HG02938 (cell line): Measurements from ENCODE around the gene BLOC1S4.

Source experiments
- ATAC-seq: cut with Tn5 transposase; IDR thresholded peaks from one replicate; pipeline ENCODE4 v1.9.1; 2021; ENCODE audit warnings: mild to moderate bottlenecking, moderate library complexity; ENCODE audit not compliant: unreplicated experiment

The BLOC1S4 gene

DNA sequence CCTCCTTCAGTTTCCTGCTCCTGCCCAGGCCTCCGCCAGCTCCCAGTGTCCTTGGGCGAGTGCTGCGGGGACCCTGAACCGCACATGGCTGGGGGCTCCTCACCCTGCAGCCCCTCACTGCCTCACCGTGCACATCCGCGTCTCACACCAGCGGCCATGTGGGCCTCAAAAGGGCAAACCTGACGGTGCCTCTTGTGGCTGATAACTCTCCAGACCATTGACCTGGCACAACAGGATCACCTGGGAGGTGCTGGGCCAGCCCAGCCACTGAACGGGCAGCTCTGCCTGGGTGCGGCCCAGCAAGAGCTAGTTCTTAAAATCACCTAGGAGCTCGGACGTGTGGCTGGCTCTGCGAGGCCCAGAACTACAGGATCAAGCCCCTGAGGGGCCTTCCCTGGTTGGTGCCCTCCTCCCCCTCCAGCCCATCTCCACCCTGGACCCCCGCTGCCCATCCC lies 26.4 kb upstream of the BLOC1S4 start:
- no peak for ATAC-seq

DNA sequence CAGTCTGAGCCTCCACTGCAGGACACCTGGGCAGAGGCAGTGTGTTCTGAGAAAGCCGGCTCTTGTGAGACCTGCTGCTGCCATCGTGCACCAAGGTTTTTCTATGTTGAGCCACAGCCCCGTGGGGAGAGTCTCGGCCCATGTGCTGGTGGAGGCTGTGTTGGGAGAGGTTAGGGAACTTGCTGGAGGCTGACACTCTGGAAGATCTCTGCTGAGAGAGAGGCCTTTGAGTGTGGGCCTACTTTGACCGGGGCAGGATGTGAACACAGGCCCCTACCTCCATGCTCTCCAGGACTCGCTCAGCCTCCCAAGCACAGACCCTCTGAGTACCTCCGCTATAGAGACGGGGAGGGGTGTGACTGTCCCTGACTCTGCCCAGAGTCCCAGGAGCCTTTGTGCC lies 23.6 kb upstream of the BLOC1S4 start:
- no peak for ATAC-seq

DNA sequence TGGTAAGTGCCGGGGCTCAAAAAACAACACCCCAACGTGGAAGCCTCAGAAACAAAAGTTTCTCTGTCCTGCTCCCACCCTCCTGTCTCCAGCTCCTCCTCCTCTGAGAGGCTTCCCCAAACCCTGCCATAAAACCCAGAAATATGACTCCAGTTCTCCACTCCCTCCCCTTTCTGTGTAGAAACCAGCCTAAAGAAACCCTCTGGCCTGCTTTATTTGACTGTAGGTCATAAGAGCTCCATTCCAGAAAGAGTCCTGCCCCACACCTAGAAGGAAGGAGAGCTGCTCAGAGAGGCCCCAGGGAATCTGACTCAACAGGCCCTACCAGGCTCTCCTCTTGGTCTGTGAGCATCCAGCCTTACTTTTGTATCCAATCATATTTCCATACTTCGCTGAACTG lies 23.2 kb upstream of the BLOC1S4 start:
- ATAC-seq: no peak

DNA sequence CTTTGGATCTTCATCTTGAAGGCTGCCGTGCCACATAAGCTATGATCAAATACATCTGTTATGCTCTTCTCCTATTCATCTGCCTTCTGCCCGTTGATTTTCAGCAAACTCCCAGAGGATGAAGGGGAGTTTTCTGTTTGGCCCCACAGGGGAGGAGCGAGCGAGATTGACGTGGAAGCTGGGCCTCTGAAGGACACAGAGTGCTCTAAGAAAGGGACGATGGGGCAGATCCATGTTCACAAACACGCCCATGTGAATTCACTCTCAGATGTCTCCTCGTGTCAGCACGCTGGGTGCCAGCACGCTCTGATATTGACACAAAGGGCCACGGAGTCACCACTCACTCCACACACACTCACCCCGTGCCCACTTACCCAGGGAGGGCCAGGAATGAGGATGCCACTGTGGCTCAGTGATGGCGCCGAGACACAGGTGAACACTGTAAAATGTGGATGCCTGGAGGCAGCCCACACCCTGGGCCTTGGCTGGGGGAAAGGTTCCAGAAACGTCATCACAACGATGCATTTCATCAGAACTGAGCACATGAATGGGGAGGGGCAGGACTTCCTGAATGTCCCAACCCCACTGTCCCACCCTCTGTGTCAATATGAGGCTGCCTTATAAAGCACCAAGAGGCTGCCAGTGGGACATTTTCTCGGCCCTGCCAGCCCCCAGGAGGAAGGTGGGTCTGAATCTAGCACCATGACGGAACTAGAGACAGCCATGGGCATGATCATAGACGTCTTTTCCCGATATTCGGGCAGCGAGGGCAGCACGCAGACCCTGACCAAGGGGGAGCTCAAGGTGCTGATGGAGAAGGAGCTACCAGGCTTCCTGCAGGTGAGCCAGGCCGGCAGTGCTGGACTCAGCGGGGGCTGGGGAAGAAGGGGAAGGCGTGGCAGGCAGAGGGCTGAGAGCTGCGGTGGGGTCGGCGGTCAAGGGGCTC lies 22.5 kb upstream of the BLOC1S4 start, which contains the start of gene S100P:
Gene S100P (plus strand): TSS at position 648 of the 946 bp plus-strand sequence. CDS start 55 bp downstream, at position 703.
- no peak for ATAC-seq

DNA sequence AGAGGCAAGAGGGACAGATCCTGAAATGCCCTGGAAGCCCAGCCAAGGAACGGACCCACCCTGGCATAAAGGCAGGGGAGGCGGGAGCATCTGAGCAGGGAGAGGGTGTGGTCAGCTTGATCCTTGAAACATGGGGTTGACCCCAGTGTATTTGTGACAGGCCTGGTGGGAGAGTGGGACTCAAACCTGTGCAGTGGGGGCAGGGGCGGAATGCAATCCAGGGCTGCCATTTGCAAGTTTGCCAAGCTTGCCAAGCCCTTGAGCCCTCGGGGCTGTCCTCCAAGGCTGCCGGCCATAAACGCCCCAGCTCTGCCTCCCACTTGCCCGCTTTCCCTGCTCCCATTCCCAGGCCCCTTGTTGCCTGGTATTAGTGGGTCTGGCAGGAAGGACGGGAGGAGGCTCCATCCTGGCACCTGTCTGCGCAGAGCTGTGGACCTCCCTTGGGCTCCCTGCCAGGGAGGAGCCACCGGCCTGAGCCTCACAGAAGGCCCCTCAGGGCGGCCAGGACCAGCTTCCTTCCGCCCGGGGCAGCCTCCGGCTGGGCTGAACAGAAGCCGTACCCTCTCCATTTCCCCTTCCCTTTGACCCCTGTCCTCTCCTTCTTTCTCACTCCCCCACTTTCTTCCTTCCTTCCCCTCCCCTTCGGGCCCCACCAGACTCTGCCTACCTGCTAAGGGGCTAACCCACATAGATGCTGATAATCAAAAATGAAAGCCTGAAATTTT lies 21.6 kb upstream of the BLOC1S4 start:
- no peak for ATAC-seq

DNA sequence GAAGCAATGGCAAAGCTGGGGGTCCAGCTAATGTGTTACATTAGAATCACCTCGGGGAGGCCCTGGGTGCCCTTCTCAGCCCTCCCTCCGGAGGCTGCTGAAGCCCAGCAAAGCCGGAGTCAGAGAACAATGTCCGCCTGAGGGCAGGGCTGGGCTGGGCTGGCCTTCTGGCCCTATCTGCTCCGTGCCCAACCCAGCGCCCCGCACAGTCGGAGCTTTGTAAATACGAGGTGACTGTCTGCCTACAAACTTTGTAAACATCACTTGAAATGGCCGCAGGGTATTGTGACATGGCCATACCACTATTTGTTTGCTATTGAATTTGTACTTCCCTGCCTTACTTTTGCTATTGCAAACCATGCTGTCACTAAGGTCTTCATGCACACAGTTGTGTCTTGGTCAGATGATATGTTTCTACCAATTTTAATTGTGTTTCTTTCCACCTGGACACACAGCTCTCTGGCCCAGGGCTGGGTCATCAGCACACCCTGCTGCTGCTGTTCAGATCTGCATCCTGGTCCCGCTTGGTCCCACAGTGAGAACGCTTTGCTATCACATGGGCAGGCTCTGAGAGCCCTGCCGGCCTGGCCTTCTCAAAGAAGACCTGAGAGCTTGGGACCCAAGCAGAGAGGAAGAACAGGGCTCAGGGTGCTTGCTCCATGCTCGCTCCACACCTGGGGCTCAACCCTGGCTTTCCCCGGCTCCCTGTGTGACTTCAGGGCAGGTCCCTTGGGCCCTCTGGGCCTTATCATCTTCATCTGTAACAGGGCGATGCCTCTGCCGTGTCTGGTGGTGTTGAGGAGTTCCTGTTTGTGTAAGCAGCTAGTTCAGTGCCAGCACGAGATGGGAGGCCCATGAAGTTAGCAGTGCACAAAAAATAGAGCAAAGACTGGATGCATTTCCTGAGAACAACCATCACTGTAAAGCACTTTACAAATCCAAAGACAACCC lies 20.0 kb upstream of the BLOC1S4 start:
- ATAC-seq: no peak

DNA sequence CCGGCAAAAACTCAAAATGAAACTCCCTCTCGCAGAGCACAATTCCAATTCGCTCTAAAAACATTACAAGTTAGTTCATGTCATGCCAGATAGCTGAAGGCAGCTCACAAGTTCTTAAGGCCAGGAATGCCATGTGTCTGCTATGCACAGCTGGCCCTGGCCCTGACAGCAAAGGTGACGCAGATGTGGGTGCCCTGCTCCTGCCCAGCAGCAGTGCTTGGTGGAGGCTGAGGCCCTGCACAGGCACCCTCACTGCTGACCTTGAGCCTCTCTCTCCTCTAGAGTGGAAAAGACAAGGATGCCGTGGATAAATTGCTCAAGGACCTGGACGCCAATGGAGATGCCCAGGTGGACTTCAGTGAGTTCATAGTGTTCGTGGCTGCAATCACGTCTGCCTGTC lies 19.4 kb upstream of the BLOC1S4 start:
- no peak for ATAC-seq

DNA sequence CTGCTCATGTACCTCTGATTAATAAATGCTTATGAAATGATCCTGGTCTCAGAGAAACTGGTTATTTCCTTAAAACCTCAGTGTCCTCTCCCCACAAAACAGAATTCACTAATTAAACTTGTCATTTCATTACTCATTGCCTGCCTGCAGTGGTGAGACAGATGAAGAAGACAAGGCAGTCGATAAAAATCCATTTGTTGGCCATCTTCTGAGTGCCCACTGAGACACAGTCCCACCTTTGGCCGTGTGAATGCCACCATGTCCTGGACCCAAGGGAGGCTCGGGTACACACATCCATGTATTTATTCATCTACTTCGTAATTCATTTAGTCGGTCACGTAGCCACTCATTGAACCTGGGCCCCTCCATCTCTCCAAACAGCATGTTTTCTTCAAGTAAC lies 18.8 kb upstream of the BLOC1S4 start:
- ATAC-seq: no peak

DNA sequence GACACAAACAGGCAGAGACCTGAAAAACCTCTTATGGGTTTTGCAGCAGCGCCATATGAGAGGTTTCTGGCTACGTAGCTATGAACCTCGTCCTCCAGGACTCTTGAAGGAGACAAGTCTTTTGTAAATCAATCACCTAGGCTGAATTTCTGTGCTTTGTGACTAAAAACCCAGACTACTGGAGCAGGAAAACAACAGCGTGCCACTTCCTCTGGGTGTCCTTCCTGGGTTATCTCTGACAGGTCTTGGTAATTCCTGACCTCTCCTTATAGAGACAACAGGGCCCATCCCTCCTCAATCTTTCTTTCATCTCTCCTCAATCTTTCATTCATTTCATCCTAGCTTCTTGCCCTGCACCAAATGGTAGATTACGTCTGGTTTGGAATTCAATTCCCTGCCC lies 16.6 kb upstream of the BLOC1S4 start:
- no peak for ATAC-seq

DNA sequence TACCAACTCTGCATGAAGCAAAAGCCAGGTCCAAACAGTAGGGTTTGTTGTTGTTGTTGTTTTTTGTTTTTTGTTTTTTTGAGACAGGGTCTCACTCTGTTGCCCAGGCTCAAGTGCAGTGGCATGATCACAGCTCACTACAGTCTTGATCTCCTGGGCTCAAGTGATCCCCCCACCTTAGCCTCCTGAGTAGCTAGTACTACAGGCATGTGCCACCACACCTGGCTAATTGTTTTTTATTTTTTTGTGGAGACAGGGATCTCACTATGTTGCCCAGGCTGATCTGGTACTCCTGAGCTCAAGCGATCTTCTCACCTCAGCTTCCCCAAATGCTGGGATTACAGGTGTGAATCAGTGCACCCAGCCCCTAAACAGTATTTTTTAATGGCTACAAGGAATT lies 16.1 kb upstream of the BLOC1S4 start:
- ATAC-seq: no peak

DNA sequence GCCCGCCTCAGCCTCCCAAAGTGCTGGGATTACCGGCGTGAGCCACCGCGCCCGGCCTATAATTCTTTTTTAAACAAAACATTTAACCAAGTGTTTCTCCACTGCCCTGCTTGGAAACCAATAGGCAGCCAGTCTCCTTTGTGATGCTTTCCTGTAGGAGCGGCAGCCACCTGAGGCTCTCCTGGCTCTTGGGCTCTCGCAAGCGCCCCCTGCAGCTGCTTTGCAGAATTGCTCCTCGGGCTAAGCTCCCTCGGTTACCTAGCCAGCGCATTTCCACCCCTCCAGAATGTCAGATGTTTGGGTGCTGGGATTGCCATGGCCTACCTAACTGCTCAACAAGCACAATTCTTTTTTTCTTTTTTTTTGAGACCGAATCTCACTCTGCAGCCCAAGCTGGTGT lies 14.6 kb upstream of the BLOC1S4 start:
- no peak for ATAC-seq

DNA sequence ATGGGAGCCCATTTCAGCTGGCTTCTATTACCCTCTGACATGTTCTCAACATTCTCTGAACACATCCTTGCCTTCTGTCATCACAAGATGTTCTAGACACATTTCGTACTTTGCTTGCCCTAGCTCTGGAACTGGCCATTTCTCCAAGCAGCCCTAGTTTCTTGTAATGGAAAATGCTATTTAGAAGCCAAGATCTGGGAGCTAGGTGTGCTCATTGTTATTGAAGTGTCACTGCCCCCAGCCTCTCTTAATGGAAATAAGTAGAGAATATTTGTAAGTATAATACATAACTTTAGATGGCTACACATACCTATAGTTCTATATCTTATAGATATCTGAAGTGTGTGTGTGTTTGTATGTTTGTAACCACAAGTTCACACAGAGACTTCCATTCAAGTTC lies 13.2 kb upstream of the BLOC1S4 start:
- ATAC-seq: no peak

DNA sequence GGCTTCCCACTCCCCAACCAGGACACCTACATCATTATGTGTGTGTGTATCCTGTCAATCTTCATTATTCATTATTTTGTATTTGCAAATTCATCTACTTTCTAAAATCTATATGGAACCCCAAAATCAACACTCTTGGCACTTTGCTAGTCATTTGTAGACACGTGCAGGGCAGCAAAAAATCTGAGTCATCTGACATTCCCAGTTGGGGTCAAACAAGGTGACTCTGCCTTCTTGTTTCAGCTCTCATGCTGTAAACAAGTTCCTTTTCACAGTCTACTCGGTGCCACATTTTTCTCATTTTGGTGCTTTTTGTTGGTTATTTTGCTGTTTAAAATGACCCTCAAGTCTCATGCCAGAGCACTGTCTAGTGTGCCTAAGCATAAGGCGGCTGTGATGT lies 12.2 kb upstream of the BLOC1S4 start:
- no peak for ATAC-seq

DNA sequence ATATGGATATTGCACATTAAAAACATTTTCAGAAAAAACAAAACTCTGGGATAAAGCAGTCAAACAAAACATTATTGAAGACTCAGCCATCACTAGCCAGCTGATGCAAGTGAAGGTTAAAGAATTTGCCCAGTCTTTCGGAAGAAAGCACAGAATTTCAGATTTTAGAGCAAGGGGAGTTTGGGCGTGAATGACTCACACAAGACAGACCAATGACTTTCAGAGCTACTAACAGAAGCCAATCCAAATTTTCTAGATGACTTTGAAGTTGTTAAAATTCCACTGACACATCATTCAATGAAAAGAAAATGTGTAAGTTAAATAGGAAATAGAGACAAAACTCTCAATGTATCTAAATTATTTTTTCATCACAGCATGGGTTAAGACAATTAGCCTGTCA lies 10.3 kb upstream of the BLOC1S4 start:
- no peak for ATAC-seq

DNA sequence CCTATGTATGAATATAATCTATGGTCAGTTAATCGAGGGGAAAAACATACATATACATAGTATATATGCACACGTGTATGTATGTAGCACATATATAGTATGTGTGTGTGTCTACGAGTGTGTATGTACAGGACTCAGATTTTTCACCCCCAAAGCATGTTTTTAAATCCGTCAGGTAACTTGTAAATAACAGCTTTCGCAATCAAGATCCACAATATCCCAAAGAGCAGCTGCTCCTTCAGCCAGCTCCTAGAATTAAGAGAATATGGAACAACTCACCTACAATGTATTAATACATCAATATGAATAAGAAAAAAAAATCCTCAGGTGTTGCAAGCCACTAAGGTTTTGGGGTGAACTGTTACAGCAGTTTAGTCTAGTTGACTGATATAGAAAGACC lies 9.8 kb upstream of the BLOC1S4 start:
- no peak for ATAC-seq

DNA sequence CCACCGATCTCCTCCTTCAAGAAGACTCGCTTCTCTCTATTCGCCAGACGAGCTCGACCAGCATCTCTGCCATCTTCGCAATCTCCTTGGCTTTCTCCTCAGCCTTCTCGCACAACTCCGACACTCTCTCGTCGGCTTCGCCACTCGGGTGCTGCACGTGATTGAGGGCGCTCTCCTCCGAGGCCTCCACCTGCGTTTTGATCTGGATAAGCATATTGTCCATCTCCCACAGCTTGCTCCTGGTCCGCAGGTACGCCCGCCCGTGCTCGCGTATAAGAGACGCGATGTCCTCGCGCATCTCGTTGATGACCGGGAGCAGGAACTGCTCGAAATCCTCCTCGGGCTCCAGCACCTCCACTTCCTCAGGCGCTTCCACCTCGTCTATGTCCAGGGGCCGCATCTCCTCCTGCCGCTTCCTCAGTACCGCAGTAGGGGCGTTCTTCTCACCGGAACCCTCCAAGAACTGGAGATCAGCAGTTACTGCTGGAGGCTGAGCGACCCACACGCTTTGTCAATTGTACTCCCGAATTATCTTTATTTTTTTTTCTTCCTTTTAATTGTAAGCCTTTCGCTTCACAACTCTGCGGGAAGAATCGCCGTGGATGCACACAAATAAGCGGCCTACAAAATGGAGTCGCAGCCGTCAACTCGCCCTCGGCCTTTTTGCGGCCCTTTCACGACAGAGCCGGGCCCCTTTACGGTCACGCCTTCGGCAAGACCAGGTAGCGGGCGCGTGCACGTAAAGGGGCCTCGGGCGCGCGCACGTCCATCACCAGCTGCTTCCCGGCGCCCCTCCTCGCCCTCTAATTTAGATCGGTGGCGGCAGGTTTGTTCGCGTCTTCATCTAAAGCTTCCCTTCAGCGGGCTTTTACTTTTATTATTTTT lies 6.5 kb upstream of the BLOC1S4 start, which contains the start of gene MRFAP1L1:
Gene MRFAP1L1 (minus strand): TSS at position 636 of the 885 bp plus-strand sequence. CDS start 236 bp downstream, at position 400.
- ATAC-seq: peak; percentile 69

DNA sequence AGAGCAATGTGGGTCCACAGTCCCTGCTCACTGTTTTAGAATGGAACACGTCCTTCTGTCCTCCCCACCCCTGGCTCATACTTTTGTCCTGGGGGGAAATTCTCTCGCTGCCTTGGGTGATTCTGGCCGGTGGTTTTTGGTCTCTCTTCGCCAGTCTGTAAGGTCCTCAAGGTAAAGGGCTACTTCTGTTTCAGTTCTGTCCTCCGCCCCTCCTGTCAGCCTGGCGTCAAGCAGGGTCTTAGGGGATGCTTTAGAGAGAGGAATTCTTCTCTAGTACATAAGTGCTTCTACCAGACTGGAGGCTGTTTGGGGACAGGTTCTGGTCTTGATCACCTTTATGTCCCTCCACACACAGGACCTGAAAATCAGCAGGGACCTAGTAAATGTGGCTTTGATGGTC lies 5.7 kb upstream of the BLOC1S4 start:
- no peak for ATAC-seq

DNA sequence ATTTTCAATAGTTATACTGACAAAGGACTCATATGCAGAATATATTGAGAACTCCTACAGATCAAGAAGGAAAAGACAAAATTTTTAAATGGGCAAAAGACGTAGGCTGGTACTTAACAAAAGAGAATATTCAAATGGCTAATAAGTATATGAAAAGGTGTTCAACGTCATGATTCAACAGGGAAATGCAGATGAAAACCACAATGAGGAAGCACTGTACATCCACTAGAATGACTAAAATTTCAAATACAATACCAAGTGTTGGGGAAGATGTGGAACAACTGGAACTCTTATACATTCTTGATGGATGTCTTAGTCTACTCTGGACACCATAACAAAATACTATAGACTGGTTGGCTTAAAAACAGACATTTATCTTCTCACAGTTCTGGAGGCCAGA lies 5.0 kb upstream of the BLOC1S4 start:
- no peak for ATAC-seq

DNA sequence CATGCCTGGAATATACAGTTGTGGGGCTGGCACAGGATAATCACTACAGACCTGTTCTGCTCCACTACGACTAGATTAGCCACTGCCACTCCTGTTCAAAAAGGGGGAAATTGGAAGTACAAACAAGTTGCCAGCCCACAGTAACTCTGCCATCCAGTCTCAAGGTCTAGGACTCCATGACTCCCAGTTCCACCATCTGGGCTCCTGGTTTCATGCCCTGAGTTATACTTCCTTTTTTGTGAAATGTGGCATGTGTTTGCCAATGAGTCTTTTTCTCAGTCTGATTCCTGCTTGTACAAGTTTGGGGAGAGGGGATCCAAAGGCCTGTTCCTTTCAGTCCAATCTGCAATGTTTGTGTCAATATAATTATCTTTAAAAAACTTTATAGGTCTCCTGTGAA lies 1.0 kb upstream of the BLOC1S4 start:
- no peak for ATAC-seq

DNA sequence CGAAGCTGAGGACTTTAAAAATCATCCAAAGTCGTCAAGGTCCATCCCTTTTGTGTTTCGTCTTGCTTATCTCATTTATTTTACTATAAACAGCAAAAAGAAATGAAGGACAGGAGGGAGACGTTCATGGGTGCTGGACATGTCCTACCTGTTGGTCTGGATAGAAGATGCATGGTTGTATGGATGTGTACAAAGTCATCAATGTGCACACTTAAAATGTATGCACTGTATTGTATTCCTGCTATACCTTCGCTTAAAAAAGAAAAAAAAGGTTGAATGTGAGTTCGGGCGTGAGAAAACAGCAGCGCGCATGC lies 313 bp upstream of the BLOC1S4 start:
- ATAC-seq: no peak
